ENCODE results near the gene IP6K1.

GRCh38 chr3:49683162-49683561, 103.2 kb downstream of the IP6K1 start:
- TF ChIP-seq, protein P1, sequence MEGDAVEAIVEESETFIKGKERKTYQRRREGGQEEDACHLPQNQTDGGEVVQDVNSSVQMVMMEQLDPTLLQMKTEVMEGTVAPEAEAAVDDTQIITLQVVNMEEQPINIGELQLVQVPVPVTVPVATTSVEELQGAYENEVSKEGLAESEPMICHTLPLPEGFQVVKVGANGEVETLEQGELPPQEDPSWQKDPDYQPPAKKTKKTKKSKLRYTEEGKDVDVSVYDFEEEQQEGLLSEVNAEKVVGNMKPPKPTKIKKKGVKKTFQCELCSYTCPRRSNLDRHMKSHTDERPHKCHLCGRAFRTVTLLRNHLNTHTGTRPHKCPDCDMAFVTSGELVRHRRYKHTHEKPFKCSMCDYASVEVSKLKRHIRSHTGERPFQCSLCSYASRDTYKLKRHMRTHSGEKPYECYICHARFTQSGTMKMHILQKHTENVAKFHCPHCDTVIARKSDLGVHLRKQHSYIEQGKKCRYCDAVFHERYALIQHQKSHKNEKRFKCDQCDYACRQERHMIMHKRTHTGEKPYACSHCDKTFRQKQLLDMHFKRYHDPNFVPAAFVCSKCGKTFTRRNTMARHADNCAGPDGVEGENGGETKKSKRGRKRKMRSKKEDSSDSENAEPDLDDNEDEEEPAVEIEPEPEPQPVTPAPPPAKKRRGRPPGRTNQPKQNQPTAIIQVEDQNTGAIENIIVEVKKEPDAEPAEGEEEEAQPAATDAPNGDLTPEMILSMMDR (IDR thresholded peaks at IDR 0.05 in 8 of 11, conservative IDR thresholded peaks at IDR 0.05 in 3 of 11) = no peak
- TF ChIP-seq POLR2A (IDR thresholded peaks at IDR 0.05) (no peak), POLR2AphosphoS5 (IDR thresholded peaks at IDR 0.05) (no peak)
